ENCODE results near the gene RNF157. TPM values are rescaled to one million over a fixed set of nuclear protein-coding genes. Genes with fewer than 3 reads are reported as not detected.

RNF157 gene
- total RNA-seq, 1 donor from 2014 or later: 17.8 TPM

DNA sequence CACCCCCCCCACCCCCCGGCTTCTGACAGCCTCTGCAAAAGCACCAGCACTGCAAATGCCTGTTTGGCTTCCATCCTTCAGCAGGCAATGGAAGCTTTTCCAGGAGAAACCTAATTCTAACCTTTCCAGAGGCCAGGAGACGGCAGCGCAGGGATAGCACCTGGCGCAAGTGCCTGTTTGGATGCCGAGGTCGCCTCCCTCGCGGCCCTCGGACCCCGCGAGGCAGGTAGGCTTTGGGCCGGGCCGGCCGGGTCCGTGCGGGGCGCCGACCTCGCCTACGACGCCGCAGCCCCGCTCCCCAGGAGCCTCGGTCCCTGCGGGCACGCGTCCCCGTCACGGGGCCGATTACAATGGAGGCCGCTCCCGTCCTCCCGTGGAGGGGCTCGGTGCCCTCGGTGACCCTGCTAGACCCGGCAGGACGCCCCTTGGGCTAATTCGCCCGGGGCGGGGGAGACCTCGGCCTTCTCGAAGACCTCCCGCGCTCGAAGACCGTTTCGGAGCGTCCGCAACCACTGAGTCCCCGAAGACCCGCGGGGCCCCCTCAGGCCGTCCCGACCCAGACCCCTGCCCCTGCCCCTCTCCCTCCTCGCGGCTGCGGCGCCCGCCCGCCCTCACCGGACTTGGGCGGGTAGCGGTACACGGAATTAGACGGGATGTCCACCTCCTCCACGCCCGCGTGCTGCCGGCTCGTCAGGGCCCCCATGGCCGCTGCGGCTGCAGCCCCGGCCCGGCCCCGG lies 587 bp downstream of the RNF157 start:
- Mint-ChIP-seq H3K27ac (ENCODE audit: unreplicated experiment) (no peak overlapping the region), H3K4me3 (ENCODE audit: unreplicated experiment) (peak overlapping the region; percentile 74), H3K4me1 (ENCODE audit: low read depth, unreplicated experiment) (peaks cover 3% of the 10 kb centered on the region), H3K9me3 (ENCODE audit: unreplicated experiment) (peaks cover 2% of the 10 kb centered on the region), H3K27me3 (ENCODE audit: unreplicated experiment) (peaks cover 14% of the 10 kb centered on the region), H3K36me3 (ENCODE audit: unreplicated experiment) (peaks cover 3% of the 10 kb centered on the region)
- DNase-seq: peak; percentile 33
- TF ChIP-seq CTCF (IDR thresholded peaks at IDR 0.05; ENCODE audit: partially characterized antibody, unreplicated experiment): no peak

GRCh38 chr17:76238847-76239537 lies 1.3 kb downstream of the RNF157 start:
- no peak overlapping the region for H3K27ac Mint-ChIP-seq (ENCODE audit: unreplicated experiment)
- peaks cover 3% of the 10 kb centered on the region for H3K4me1 Mint-ChIP-seq (ENCODE audit: low read depth, unreplicated experiment)
- DNase-seq: no peak
- TF ChIP-seq CTCF (IDR thresholded peaks at IDR 0.05; ENCODE audit: partially characterized antibody, unreplicated experiment): no peak
- peaks cover 2% of the 10 kb centered on the region for H3K9me3 Mint-ChIP-seq (ENCODE audit: unreplicated experiment)
- peaks cover 12% of the 10 kb centered on the region for H3K27me3 Mint-ChIP-seq (ENCODE audit: unreplicated experiment)
- H3K4me3 Mint-ChIP-seq (ENCODE audit: unreplicated experiment): peak overlapping the region; percentile 60
- H3K36me3 Mint-ChIP-seq (ENCODE audit: unreplicated experiment): peaks cover 3% of the 10 kb centered on the region

DNA sequence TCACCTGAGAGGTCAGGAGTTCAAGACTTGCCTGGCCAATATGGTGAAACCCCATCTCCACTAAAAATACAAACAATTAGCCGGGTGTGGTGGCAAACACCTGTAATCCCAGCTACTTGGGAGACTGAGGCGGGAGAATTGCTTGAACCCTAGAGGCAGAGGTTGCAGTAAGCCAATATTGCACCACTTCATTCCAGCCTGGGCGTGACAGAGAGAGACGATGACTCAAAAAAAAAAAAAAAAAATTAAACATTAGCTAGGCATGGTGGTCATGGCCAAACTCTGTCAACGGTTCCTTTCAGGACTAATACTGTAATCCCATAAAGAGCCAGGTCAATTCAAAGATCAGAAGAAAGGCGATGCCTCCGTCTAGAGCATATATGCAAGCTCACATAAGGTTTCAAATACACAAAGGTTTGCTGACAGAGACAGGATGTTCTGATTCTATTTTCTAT lies 2.4 kb downstream of the RNF157 start:
- H3K4me3 Mint-ChIP-seq (ENCODE audit: unreplicated experiment): no peak overlapping the region

DNA sequence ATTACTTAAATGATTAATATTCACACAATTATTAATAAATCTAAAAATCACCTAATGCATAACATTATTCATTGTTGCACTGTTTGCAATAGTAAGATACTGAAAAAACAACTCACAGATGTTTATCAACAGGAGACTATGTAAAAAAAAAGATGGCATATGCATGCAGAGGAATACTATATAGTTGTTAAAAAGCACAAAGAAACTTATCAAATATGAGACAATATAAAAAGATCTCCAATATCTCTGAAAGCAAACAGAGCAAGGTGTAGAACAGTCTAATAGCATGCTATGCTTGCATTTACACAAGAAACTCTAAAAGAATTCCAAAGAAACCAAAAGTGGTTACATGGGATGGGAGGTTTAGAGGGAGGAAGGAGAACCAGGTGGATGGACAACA lies 3.7 kb downstream of the RNF157 start:
- H3K9me3 Mint-ChIP-seq (ENCODE audit: unreplicated experiment): peaks cover 2% of the 10 kb centered on the region
- H3K4me1 Mint-ChIP-seq (ENCODE audit: low read depth, unreplicated experiment): peaks cover 3% of the 10 kb centered on the region
- peaks cover 8% of the 10 kb centered on the region for H3K27me3 Mint-ChIP-seq (ENCODE audit: unreplicated experiment)
- DNase-seq: no peak
- no peak for TF ChIP-seq CTCF (IDR thresholded peaks at IDR 0.05; ENCODE audit: partially characterized antibody, unreplicated experiment)
- no peak overlapping the region for H3K4me3 Mint-ChIP-seq (ENCODE audit: unreplicated experiment)
- peaks cover 3% of the 10 kb centered on the region for H3K36me3 Mint-ChIP-seq (ENCODE audit: unreplicated experiment)
- H3K27ac Mint-ChIP-seq (ENCODE audit: unreplicated experiment): no peak overlapping the region

More for the DNA sequence above, 2.4 kb downstream of the RNF157 start:
- peaks cover 2% of the 10 kb centered on the region for H3K9me3 Mint-ChIP-seq (ENCODE audit: unreplicated experiment)
- no peak overlapping the region for H3K27ac Mint-ChIP-seq (ENCODE audit: unreplicated experiment)
- no peak for TF ChIP-seq CTCF (IDR thresholded peaks at IDR 0.05; ENCODE audit: partially characterized antibody, unreplicated experiment)
- H3K27me3 Mint-ChIP-seq (ENCODE audit: unreplicated experiment): peaks cover 10% of the 10 kb centered on the region
- DNase-seq: no peak
- H3K36me3 Mint-ChIP-seq (ENCODE audit: unreplicated experiment): peaks cover 3% of the 10 kb centered on the region
- H3K4me1 Mint-ChIP-seq (ENCODE audit: low read depth, unreplicated experiment): peaks cover 3% of the 10 kb centered on the region

DNA sequence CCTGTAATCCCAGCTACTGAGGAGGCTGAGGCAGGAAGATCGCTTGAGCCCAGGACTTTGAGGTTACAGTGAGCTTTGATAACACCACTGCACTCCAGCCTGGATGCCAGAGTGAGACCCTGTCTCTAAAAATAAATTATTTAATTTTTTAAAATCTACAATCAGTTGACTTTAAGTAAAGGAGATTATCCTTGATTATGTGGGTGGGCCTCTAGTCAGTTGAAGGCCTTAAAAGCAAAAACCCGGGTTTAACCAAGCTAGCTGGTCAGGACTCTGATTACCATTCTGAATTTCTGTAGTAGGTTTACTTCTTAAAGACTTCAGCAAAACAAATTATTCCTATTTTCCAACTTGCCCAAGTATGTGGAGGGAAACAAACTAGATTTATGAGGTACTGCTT lies 4.4 kb downstream of the RNF157 start:
- H3K27me3 Mint-ChIP-seq (ENCODE audit: unreplicated experiment): peaks cover 3% of the 10 kb centered on the region
- DNase-seq: no peak
- no peak overlapping the region for H3K4me3 Mint-ChIP-seq (ENCODE audit: unreplicated experiment)
- H3K9me3 Mint-ChIP-seq (ENCODE audit: unreplicated experiment): no peaks in the 10 kb centered on the region
- no peaks in the 10 kb centered on the region for H3K36me3 Mint-ChIP-seq (ENCODE audit: unreplicated experiment)
- no peak overlapping the region for H3K27ac Mint-ChIP-seq (ENCODE audit: unreplicated experiment)
- H3K4me1 Mint-ChIP-seq (ENCODE audit: low read depth, unreplicated experiment): peaks cover under 1% of the 10 kb centered on the region
- TF ChIP-seq CTCF (IDR thresholded peaks at IDR 0.05; ENCODE audit: partially characterized antibody, unreplicated experiment): no peak
